GM19328 (cell line): ENCODE data around the gene HDGF.
A peak's percentile ranks its signal among the peaks of the same experiment; 100 is the strongest.

Source experiments
- ATAC-seq: cut with Tn5 transposase; IDR thresholded peaks from one replicate; pipeline ENCODE4 v1.9.1; 2021; ENCODE audit warnings: mild to moderate bottlenecking, moderate library complexity; ENCODE audit not compliant: unreplicated experiment

HDGF gene

DNA sequence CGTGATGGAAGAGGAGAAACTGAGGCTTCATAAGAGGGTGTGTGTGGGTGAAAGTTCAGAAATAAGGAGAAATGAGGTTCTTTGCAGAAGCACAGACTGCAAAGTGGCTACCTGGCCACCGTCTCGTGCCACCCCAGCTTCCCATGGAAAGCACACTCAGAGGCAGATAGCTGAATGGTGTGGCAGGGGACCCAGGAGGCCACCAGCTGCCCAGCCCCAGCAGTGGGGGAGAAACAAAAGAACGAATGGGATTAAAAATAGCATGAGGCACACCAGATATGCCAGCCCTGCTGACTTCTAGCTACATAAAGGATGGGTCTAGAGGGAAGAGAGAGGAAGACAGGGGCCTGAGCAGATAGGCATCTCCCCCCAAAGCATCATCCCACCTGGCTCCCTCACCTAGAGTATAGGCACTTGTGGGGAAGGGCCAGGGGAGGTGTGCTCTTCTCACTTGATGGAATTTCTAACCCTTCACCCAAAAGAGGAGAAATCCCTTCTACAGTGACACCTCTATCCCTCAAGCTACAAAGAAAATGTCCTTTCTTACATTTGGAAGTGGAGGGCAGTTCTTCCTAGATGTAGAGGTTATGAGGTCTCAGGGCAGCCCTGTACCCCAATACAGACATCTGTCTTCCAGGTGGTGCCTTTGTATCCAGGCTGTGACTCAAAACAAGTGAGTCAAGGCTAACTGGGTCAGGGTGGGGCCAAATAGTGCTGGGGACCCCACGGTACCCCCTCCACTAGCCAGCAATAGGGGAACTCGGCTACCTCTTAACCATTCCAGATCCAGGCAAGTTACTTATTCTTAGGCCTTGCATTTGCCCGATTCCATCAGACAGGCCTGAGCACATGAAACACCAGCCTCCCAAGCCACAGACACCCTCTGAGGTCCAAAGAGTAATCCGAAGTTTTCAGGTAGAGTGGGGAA, 3.5 kb downstream of the HDGF start:
- ATAC-seq = no peak

DNA sequence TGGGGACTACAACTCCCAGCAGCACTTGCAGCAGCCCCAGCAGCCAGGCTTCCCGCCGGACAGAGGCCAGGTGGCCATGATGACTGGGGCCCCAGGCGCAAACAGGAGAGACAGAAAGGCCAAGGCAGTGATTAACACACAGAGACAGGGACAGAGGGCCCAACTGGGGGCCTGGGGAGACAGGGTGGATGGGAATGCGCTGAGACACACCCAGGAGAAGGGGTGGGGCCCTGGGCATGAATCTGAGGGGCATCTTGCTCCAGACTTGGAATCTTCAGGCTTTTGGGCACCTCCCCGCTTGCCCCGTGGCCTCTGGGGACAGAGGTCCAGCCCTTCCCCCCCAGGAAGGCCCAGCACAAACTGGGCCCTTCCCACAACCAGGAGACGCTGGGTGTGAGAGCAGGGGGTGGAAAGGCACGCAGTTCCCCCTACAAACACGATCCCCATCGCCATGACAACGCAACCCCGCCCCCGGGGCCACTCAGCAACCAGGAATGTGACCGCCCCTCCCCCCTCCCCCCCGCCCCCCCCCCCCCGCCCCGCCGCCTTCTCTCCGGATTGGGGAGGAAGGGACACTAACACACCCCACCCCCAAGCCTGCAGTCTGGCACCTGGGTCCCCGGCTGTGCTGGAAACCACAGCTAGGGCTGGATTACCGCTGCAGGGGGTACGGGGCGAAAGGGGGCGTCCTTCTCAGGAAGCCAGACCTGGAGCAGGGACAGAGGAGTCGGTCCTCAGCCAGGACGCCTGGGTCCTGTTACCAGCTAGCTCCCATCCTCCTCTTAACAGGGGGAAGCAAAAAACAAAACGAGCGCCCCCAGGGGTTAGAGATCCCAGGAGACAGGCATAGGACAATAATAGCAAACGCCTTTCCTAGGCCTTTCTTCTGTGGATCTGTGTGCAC, 4.5 kb downstream of the HDGF start:
- no peak for ATAC-seq

DNA sequence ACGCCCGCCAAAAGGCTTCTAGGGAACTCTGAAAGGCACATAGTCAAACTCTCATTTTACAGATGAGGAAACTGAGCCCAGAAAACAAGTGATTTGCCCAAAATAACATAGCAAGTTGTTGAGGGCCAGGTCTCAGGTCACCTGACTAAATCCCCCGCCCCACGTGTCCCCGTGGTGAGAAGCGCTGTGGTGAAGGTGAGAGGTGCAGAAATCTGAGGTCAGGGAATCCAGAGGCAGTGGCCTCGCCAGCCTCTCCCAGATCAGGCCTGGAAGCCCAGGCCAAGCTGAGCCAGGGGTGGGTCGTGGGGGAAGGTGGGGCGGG, 5.1 kb downstream of the HDGF start:
- no peak for ATAC-seq

DNA sequence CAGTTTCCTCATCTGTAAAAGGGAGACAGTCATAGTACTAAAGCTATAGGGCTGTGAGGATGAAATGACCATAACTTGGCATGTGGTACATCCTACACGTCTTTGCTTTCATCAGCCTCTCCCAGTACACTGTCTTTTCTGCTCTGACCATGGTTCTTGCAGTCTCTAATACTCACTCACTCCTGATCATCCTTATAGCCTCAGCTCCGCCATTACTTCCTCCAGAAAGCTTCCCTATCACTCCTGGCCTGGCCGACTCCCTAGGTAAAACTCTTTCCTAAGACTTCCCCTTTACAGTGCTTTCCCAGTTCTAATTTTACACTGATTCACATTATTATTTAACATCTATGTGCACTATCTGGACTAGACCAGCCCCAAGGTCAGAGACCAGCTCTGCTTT, 5.6 kb downstream of the HDGF start:
- ATAC-seq = no peak

- ATAC-seq = no peak
Measured at GRCh38 chr1:156744786-156745419, 6.6 kb downstream of the HDGF start.

GRCh38 chr1:156744344-156744743, 7.1 kb downstream of the HDGF start:
- ATAC-seq = no peak

DNA sequence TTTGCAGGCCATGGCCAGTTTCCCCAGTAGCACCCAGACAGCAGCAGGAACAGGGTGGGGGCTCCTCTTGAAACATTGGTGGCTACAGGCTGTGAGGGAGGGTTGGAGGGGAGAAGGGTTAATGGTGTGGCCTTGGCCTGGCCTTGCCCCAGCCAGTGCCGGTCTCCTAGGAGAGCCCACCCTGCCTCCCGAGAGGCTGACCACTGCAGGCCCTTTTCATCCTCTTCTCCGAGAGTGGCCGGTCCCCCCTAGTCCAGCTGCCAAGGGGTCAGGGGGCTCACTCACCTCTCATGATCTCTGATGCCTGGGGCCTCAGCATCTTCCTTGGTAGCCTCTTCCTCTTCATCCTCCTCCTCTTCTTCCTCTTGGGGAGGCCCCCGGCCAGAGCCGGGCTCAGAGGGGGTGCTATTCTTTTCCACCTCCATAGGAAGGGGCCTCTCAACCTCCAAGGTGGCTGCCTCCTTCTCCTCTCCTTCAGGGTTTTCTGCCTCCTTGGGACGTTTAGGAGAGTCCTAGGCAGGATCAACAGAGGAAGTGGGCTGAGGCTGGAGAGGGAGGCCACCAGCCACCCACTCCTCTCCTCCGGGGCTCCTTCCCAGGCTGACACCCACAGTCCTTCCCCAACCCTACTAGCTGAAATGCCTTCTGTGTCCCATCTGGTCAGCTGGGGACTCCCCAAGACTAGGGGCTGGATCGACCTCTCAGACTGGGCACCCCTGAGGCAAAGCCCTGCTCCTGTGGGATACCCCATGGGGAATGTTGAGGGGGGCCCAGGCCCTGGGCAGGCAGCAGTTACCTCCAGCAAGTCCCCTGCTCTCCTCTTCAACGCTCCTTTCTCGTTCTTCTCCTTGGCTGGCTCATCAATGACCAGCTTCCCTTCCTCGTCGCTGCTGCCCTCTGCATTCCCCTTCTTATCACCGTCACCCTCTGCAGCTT, 7.8 kb downstream of the HDGF start:
- ATAC-seq = no peak

- no peak for ATAC-seq
Measured at GRCh38 chr1:156742801-156743200, 8.7 kb downstream of the HDGF start.

- no peak for ATAC-seq
Measured at GRCh38 chr1:156742017-156742416, 9.5 kb downstream of the HDGF start.

GRCh38 chr1:156741481-156741983, 9.9 kb downstream of the HDGF start:
- ATAC-seq = no peak

DNA sequence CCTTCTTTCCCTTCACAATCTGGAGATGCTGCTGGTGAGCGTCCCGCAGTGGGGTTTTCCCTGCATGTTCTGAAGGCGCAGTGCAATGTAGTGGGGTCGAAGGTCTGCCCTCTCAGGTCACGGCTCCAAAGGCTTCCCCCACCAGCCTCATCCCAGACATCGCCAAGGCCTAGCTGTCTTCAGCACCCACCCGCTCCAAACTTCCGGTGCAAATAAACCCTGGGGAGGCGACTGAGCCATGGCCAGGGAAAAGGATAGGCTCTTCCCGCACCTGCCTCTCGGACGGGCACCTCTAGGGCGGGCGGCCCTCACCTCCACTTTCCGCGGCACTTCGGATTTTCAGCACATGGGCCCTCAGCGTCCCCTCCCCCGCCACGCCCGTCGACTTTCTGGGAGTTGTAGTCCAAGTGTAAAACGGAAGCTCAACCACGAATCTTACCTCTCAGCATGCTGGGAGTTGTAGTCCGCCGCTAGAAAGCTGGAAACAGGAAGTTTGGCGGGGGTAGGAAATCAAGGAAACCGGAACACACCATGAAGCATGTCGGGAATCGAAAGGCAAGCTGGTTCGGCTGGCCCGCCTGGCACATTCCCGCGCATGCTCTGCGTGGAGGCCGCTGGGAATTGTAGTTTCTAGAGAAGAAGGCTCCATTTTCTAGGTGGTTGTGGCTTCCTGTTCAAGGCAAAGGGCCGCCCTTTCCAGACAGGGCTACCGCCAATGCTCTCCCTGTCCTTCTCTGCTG, 10.6 kb downstream of the HDGF start, which contains the start of gene MRPL24:
MRPL24 (minus strand) TSS at position 348 of the 740 bp plus-strand sequence. CDS start 2,384 bp downstream, outside the sequence.
- ATAC-seq = peak; percentile 81

DNA sequence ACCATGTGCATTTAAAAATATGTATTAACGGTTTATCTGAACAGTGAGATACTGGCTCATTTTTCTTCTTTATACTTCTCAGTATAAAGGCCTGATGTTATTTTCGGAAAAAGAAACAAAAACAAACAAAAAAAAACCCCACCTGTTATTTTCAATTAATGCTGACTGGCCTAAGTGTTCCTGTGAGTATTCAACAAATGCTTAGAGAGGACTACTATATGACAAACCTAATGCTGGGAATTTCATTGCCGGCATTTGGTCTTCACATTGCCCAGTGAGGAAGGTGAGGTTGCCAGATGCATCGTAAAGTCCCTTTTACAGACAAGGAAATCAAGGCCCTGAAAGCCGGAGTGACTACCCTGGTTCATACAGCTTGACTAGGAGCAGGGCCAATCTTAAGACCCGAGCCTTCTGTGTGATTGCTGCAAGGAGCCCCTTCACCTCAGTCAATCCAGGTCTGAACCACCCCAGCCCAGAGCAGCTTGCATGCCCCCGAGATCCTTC, 11.2 kb downstream of the HDGF start:
- ATAC-seq = peak; percentile 4

GRCh38 chr1:156738916-156739315, 12.6 kb downstream of the HDGF start:
- ATAC-seq = no peak

DNA sequence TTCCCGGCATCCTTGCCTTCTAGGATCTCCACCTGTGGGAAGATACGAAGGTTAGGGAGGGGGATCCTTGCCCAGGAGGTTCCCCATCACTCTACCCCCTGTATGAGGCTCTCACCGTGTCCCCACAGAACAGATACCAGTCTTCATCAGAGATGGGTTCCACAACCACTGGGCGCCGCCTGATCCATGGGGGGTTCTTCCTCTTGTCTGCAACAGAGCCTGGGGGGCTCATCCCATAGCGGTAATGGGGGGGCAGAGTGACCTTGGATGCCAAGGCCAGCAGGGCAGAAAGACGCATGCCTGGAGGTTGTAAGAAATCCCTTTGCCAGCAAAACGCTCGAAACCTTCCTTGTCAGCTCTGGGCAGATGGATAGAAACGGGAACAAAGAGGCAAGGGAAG, 13.1 kb downstream of the HDGF start:
- ATAC-seq = no peak

GRCh38 chr1:156733989-156734584, 17.4 kb downstream of the HDGF start:
- ATAC-seq = no peak

DNA sequence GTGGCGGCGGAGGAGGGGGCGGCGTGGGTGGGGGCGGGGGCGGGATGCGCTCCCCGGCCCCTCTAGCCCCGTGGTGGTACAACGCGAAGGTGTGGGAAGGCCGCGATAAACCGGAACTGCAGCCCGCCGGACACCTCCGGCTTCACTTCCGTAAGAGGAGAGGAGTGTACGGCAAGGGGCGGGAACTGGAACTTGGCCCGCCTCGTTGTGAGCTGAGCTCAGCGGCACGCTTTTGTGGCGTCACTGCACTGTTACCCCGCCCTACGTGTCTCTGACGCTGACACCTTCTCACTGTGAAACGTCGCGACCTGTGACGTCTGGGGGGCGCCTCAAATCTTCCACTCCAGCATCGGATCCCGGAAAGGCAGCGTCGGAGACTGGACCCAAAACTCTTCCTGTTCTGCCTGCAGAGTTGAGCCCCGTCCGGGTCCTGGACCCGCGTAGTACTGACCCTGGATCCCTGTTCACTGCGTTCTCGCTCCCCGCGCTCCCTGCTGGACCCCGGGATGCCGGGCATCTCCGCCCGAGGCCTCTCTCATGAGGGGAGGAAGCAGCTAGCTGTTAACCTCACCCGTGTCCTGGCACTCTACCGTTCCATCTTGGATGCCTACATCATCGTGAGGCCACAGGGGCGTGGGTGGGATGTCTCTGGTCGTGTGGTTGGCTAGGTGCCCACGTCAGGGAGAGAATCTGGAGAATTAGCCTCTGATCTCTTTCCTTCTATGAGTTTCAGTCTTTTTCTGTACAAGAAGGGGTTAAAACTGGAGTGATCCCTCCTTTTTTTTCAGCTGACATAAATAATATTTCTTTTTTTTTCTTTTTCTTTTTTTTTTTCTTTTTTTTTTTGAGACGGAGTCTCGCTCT, 22.6 kb downstream of the HDGF start, which contains the start of gene ISG20L2:
ISG20L2 (minus strand) TSS at position 168 of the 864 bp plus-strand sequence. CDS start 1,114 bp downstream, outside the sequence.
- ATAC-seq = peak; percentile 89

DNA sequence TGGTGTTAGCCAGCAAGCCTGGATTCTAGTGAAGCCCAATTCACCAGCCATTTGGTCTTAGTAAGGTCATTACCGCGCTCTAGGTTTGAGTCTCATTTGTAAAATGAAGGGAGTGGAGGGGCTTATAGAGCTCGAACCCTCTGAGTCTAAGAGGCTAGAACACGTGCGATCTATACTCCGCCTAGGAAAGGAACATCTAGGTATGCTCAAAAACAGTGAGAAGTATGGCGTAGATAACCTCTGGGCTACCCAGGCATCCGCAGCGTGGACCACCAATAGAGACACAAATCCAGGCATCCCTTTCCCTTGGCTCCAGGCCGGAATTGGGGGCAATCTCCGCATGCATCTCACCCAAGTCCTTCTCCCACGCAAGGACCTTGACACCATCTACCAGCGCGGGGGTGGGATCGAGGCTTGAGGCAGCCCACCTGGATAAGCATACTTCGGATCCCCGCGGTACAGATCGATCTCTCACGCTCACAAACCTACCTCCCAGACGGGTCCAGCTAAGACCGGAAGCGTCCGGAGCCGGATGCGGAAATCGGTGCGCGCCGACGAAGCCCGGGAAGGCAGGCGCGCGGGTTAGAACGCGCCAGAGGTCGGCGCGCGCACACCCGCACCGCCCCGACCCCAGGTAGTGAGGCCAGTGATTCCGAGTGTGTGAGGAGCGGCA, 23.4 kb downstream of the HDGF start, which contains the start of gene METTL25B:
METTL25B (plus strand) TSS at position 544 of the 673 bp plus-strand sequence. CDS start 636 bp downstream, outside the sequence.
- peak; percentile 50 for ATAC-seq
